H9 (cell line): ENCODE data around the gene PTK7. TPM values are rescaled to one million over a fixed set of nuclear protein-coding genes. Genes with fewer than 3 reads are reported as not detected.

Experiments
- DNase-seq: peaks from one replicate; pipeline ENCODE4 v3.0.0-alpha.2; 2017
- H2AFZ ChIP-seq: one replicate; pipeline ENCODE4 v1.6.1; 2013; ENCODE audit warnings: mild to moderate bottlenecking, low read length, control low read depth, moderate library complexity
- H2AK5ac ChIP-seq: 2 replicates; pipeline ENCODE4 v1.6.1; 2013; ENCODE audit warnings: low read length, control low read depth, mixed read lengths; ENCODE audit not compliant: insufficient read length
- H2BK120ac ChIP-seq: one replicate; pipeline ENCODE4 v1.6.1; 2013; ENCODE audit warnings: low read depth, mild to moderate bottlenecking, low read length, control low read depth, inconsistent platforms; ENCODE audit not compliant: poor library complexity, severe bottlenecking
- H2BK12ac ChIP-seq: 2 replicates; pipeline ENCODE4 v1.6.1; 2013; ENCODE audit warnings: low read length, control low read depth, mixed read lengths, low read depth; ENCODE audit not compliant: insufficient read length
- H2BK15ac ChIP-seq: 2 replicates; pipeline ENCODE4 v1.6.1; 2013; ENCODE audit warnings: low read depth, low read length, control low read depth
- H2BK20ac ChIP-seq: one replicate; pipeline ENCODE4 v1.6.1; 2013; ENCODE audit warnings: low read depth, mild to moderate bottlenecking, low read length, control low read depth, inconsistent platforms; ENCODE audit not compliant: poor library complexity, severe bottlenecking
- H2BK5ac ChIP-seq: 2 replicates; pipeline ENCODE4 v1.6.1; 2013; ENCODE audit warnings: low read length, control low read depth, mixed read lengths; ENCODE audit not compliant: insufficient read length
- H3K14ac ChIP-seq: 2 replicates; pipeline ENCODE4 v1.6.1; 2013; ENCODE audit warnings: low read length, control low read depth; ENCODE audit not compliant: insufficient read depth
- H3K18ac ChIP-seq: 2 replicates; pipeline ENCODE4 v1.6.1; 2013; ENCODE audit warnings: low read depth, mild to moderate bottlenecking, mixed read lengths, low read length, control low read depth; ENCODE audit not compliant: insufficient read length
- H3K23ac ChIP-seq: 2 replicates; pipeline ENCODE4 v1.6.1; 2013; ENCODE audit warnings: low read length, control low read depth, mixed read lengths, low read depth; ENCODE audit not compliant: insufficient read length
- H3K23me2 ChIP-seq: 2 replicates; pipeline ENCODE4 v1.6.1; 2013; ENCODE audit warnings: low read depth, mild to moderate bottlenecking, mixed read lengths, low read length, control low read depth; ENCODE audit not compliant: insufficient read length, poor library complexity, severe bottlenecking
- H3K27ac ChIP-seq: 2 replicates; pipeline ENCODE4 v1.5.1; 2013; ENCODE audit warnings: low read length, control low read depth, mixed read lengths, low read depth; ENCODE audit not compliant: insufficient read length
- H3K27me3 ChIP-seq: 2 replicates; pipeline ENCODE4 v1.6.1; 2013; ENCODE audit warnings: low read length, control low read depth, inconsistent platforms; ENCODE audit not compliant: insufficient read depth
- H3K4ac ChIP-seq: 2 replicates; pipeline ENCODE4 v1.6.1; 2013; ENCODE audit warnings: low read depth, mild to moderate bottlenecking, control low read depth, inconsistent platforms, low read length, moderate library complexity
- H3K4me1 ChIP-seq: 2 replicates; pipeline ENCODE4 v1.6.1; 2013; ENCODE audit warnings: low read length, control low read depth, inconsistent platforms; ENCODE audit not compliant: insufficient read depth
- H3K4me2 ChIP-seq: 2 replicates; pipeline ENCODE4 v1.6.1; 2013; ENCODE audit warnings: low read length, control low read depth, mixed read lengths; ENCODE audit not compliant: insufficient read length, insufficient read depth
- H3K56ac ChIP-seq: 2 replicates; pipeline ENCODE4 v1.6.1; 2013; ENCODE audit warnings: low read depth, mild to moderate bottlenecking, mixed read lengths, low read length, control low read depth; ENCODE audit not compliant: insufficient read length
- H3K79me1 ChIP-seq: 2 replicates; pipeline ENCODE4 v1.6.1; 2013; ENCODE audit warnings: low read depth, mild to moderate bottlenecking, moderate library complexity, low read length, control low read depth, inconsistent platforms; ENCODE audit not compliant: insufficient read depth, poor library complexity, severe bottlenecking
- H3K79me2 ChIP-seq: 2 replicates; pipeline ENCODE4 v1.6.1; 2013; ENCODE audit warnings: low read length, control low read depth, inconsistent platforms; ENCODE audit not compliant: insufficient read depth
- H3K9ac ChIP-seq: 2 replicates; pipeline ENCODE4 v1.6.1; 2013; ENCODE audit warnings: low read length, control low read depth, mixed read lengths; ENCODE audit not compliant: insufficient read length; ENCODE audit errors: extremely low read depth
- H3K9me3 ChIP-seq: one replicate; pipeline ENCODE4 v1.6.1; 2013; ENCODE audit warnings: low read depth, low read length, inconsistent platforms; ENCODE audit not compliant: control insufficient read depth
- H3T11ph ChIP-seq: one replicate; pipeline ENCODE4 v1.6.1; 2013; ENCODE audit warnings: mild to moderate bottlenecking, low read length, control low read depth, inconsistent platforms
- H4K20me1 ChIP-seq: one replicate; pipeline ENCODE4 v1.6.1; 2013; ENCODE audit not compliant: control insufficient read depth, insufficient read length, insufficient read depth
- H4K5ac ChIP-seq: 2 replicates; pipeline ENCODE4 v1.6.1; 2013; ENCODE audit warnings: low read depth, mild to moderate bottlenecking, mixed read lengths, low read length, control low read depth; ENCODE audit not compliant: insufficient read length
- H4K8ac ChIP-seq: replicated peaks from 2 replicates; pipeline ENCODE4 v1.6.1; 2013; ENCODE audit warnings: low read length, control low read depth, mixed read lengths, low read depth; ENCODE audit not compliant: insufficient read length
- H4K91ac ChIP-seq: 2 replicates; pipeline ENCODE4 v1.6.1; 2013; ENCODE audit warnings: low read depth, mild to moderate bottlenecking, moderate library complexity, mixed read lengths, low read length, control low read depth; ENCODE audit not compliant: insufficient read length
- H3K27ac Mint-ChIP-seq, 3 experiments: 2 replicates in 2 of 3; 3 replicates in 1 of 3; pipeline ENCODE4 v1.8.0; 2020 to 2021; ENCODE audit warnings: mixed read lengths in 3 of 3, mild to moderate bottlenecking in 1 of 3, moderate library complexity in 1 of 3
- H3K27me3 Mint-ChIP-seq: 2 replicates; pipeline ENCODE4 v1.8.0; 2021; ENCODE audit warnings: low read depth, mild to moderate bottlenecking, moderate library complexity, mixed read lengths
- H3K36me3 Mint-ChIP-seq, 3 experiments: 2 replicates in 2 of 3; 3 replicates in 1 of 3; pipeline ENCODE4 v1.8.0; 2020 to 2021; ENCODE audit warnings: low read depth in 3 of 3, mixed read lengths in 3 of 3; ENCODE audit not compliant: insufficient read depth in 1 of 3
- H3K4me1 Mint-ChIP-seq, 2 experiments: 2 replicates each; pipeline ENCODE4 v1.8.0; 2020; ENCODE audit warnings: mixed read lengths in 2 of 2
- H3K4me3 Mint-ChIP-seq, 2 experiments: 2 replicates in 1 of 2; 3 replicates in 1 of 2; pipeline ENCODE4 v1.8.0; 2020 to 2021; ENCODE audit warnings: mild to moderate bottlenecking in 2 of 2, mixed read lengths in 2 of 2, moderate library complexity in 1 of 2
- H3K9me3 Mint-ChIP-seq, 2 experiments: 2 replicates in 1 of 2; 3 replicates in 1 of 2; pipeline ENCODE4 v1.8.0; 2020; ENCODE audit warnings: mild to moderate bottlenecking in 2 of 2, mixed read lengths in 2 of 2, moderate library complexity in 1 of 2
- WGBS: extraction: QIAGEN DNeasy Blood & Tissue Kit; methylation state at CpG from one replicate; pipeline ENCODE4 v1.1.7; 2013; ENCODE audit warnings: missing lambda C conversion rate, low lambda C conversion rate, mixed read lengths; ENCODE audit not compliant: insufficient read length; ENCODE audit errors: extremely low coverage; 5-methylcytosine and 5-hydroxymethylcytosine counted together
- total RNA-seq: library from RNA; stranded (reverse); gene quantifications from 2 replicates; pipeline ENCODE4 v1.2.1, GENCODE V29; 2021
- TF ChIP-seq, protein P1 (sequence below): fragments of 200-600 bp; sonication (generic); conservative IDR thresholded peaks from 3 replicates; pipeline ENCODE4 v1.8.0; 2021; ENCODE audit warnings: antibody characterized with exemption, mild to moderate bottlenecking

The PTK7 gene
- total RNA-seq, 1 experiment from 2014 or later, result 128 TPM

- Mint-ChIP-seq H3K9me3 (no peaks in the 10 kb centered on the region), H3K4me3 (no peak overlapping the region), H3K27ac (no peak overlapping the region), H3K4me1 (peaks cover 22 to 23% of the 10 kb centered on the region in 2 experiments), H3K27me3 (no peaks in the 10 kb centered on the region), H3K36me3 (peaks cover 28 to 45% (median 43%) of the 10 kb centered on the region in 3 experiments; a peak in 6 of 7 replicates)
- no peak overlapping the region for H4K91ac ChIP-seq
- no peak overlapping the region for H4K8ac ChIP-seq
- WGBS, result no CpG with 5 or more reads among the region's 7 CpGs
- no peak overlapping the region for H2AK5ac ChIP-seq
- H3K4me1 ChIP-seq, result no peaks in the 10 kb centered on the region
- no peak overlapping the region for H3K14ac ChIP-seq
- H2BK12ac ChIP-seq, result no peak overlapping the region
- no peak overlapping the region for H2AFZ ChIP-seq
- no peak overlapping the region for H2BK120ac ChIP-seq
- H3K79me2 ChIP-seq, result no peaks in the 10 kb centered on the region
- no peak overlapping the region for H3K27ac ChIP-seq
- H3T11ph ChIP-seq, result no peak overlapping the region
- no peak overlapping the region for H2BK15ac ChIP-seq
- peaks cover 4% of the 10 kb centered on the region for H3K79me1 ChIP-seq
- H3K18ac ChIP-seq, result no peak overlapping the region
- H3K27me3 ChIP-seq, result no peaks in the 10 kb centered on the region
- no peak overlapping the region for H3K4me2 ChIP-seq
- no peak overlapping the region for H3K56ac ChIP-seq
- H3K23ac ChIP-seq, result no peak overlapping the region
- no peaks in the 10 kb centered on the region for H3K9me3 ChIP-seq
- H4K20me1 ChIP-seq, result no peaks in the 10 kb centered on the region
- H3K23me2 ChIP-seq, result peaks cover 6% of the 10 kb centered on the region
- TF ChIP-seq, protein P1, sequence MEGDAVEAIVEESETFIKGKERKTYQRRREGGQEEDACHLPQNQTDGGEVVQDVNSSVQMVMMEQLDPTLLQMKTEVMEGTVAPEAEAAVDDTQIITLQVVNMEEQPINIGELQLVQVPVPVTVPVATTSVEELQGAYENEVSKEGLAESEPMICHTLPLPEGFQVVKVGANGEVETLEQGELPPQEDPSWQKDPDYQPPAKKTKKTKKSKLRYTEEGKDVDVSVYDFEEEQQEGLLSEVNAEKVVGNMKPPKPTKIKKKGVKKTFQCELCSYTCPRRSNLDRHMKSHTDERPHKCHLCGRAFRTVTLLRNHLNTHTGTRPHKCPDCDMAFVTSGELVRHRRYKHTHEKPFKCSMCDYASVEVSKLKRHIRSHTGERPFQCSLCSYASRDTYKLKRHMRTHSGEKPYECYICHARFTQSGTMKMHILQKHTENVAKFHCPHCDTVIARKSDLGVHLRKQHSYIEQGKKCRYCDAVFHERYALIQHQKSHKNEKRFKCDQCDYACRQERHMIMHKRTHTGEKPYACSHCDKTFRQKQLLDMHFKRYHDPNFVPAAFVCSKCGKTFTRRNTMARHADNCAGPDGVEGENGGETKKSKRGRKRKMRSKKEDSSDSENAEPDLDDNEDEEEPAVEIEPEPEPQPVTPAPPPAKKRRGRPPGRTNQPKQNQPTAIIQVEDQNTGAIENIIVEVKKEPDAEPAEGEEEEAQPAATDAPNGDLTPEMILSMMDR, result no peak
- H2BK20ac ChIP-seq, result no peak overlapping the region
- DNase-seq, result no peak
- H2BK5ac ChIP-seq, result no peak overlapping the region
- H3K9ac ChIP-seq, result no peak overlapping the region
- no peak overlapping the region for H4K5ac ChIP-seq
- no peak overlapping the region for H3K4ac ChIP-seq
Observed at GRCh38 chr6:43180058-43180457, 103.9 kb downstream of the PTK7 start.
